ENCODE data around the gene MAP4K3.

DNA sequence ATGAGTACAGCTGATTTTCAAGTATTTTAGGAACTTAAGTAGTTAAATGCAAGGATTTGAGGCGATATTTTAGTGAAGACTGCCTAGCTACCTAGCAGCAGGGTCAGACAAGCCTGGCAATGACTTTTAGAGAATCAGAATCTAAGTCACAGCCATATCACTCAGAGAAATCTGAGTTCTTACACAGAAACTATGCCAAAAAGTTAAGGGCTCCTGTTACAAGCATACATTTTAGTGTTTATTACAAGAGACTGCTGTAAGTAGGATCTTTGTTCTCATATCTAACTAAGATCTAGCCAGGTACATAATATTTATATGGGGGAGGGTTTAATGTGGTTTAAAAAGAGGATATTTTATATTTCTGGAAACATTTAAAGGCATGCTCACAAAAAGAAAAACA is 37.5 kb downstream of the MAP4K3 start:
- TF ChIP-seq EZH2phosphoT487 (IDR thresholded peaks at IDR 0.05; ENCODE audit: borderline replicate concordance): no peak
- TF ChIP-seq CBX3 (IDR thresholded peaks at IDR 0.05; ENCODE audit: low read depth): no peak
- TF ChIP-seq POLR2AphosphoS5 (IDR thresholded peaks at IDR 0.05; ENCODE audit: low read depth, low read length): no peak
- TF ChIP-seq, protein P1, sequence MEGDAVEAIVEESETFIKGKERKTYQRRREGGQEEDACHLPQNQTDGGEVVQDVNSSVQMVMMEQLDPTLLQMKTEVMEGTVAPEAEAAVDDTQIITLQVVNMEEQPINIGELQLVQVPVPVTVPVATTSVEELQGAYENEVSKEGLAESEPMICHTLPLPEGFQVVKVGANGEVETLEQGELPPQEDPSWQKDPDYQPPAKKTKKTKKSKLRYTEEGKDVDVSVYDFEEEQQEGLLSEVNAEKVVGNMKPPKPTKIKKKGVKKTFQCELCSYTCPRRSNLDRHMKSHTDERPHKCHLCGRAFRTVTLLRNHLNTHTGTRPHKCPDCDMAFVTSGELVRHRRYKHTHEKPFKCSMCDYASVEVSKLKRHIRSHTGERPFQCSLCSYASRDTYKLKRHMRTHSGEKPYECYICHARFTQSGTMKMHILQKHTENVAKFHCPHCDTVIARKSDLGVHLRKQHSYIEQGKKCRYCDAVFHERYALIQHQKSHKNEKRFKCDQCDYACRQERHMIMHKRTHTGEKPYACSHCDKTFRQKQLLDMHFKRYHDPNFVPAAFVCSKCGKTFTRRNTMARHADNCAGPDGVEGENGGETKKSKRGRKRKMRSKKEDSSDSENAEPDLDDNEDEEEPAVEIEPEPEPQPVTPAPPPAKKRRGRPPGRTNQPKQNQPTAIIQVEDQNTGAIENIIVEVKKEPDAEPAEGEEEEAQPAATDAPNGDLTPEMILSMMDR (IDR thresholded peaks at IDR 0.05 in 2 of 3, conservative IDR thresholded peaks at IDR 0.05 in 1 of 3; ENCODE audit: borderline replicate concordance in 1 of 3, insufficient read depth in 1 of 3, low read depth in 2 of 3, low read length in 2 of 3): no peak
- no peak for TF ChIP-seq POLR2A (IDR thresholded peaks at IDR 0.05; ENCODE audit: borderline replicate concordance, extremely low read depth, insufficient read depth, insufficient read length)
- no peak for TF ChIP-seq ZFX (IDR thresholded peaks at IDR 0.05)
- no peak for TF ChIP-seq EZH2 (IDR thresholded peaks at IDR 0.05)
- TF ChIP-seq, protein P2, sequence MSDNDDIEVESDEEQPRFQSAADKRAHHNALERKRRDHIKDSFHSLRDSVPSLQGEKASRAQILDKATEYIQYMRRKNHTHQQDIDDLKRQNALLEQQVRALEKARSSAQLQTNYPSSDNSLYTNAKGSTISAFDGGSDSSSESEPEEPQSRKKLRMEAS (IDR thresholded peaks at IDR 0.05): no peak
- no peak for TF ChIP-seq RAD21 (IDR thresholded peaks at IDR 0.05; ENCODE audit: low read depth)
